Muscle layer of colon (tissue), 2 donors: ENCODE results near the gene CDC42EP4.

ENCODE experiments used
- H3K27ac ChIP-seq: one replicate; pipeline ENCODE4 v1.7.0; 2013; ENCODE audit warnings: low read depth, mild to moderate bottlenecking, low read length, moderate library complexity
- H3K27me3 ChIP-seq, 2 donors: one replicate each; pipeline ENCODE4 v1.7.0; 2013; ENCODE audit warnings: low read length in 2 of 2, mild to moderate bottlenecking in 2 of 2; ENCODE audit not compliant: insufficient read depth in 2 of 2, control insufficient read depth in 1 of 2
- H3K36me3 ChIP-seq: one replicate; pipeline ENCODE4 v1.7.0; 2013; ENCODE audit warnings: mild to moderate bottlenecking, low read length; ENCODE audit not compliant: insufficient read depth
- H3K4me1 ChIP-seq: one replicate; pipeline ENCODE4 v1.7.0; 2013; ENCODE audit warnings: mild to moderate bottlenecking, low read length; ENCODE audit not compliant: insufficient read depth
- H3K4me3 ChIP-seq, 2 donors: one replicate each; pipeline ENCODE4 v1.7.0; 2013; ENCODE audit warnings: low read length in 2 of 2, low read depth in 1 of 2, mild to moderate bottlenecking in 1 of 2, moderate library complexity in 1 of 2
- H3K9ac ChIP-seq: one replicate; pipeline ENCODE4 v1.7.0; 2013; ENCODE audit warnings: low read length
- H3K9me3 ChIP-seq: one replicate; pipeline ENCODE4 v1.7.0; 2013; ENCODE audit warnings: mild to moderate bottlenecking, low read length
- donor health status: abdominal sarcoma.
- donor health status: Adenocarcinoma of cecum.

Gene CDC42EP4

GRCh38 chr17:73331060-73331459 is 19.3 kb upstream of the CDC42EP4 start:
- Histone ChIP-seq H3K36me3 (no peaks in the 10 kb centered on the region), H3K27ac (no peak overlapping the region), H3K27me3 (no peaks in the 10 kb centered on the region), H3K4me1 (no peaks in the 10 kb centered on the region), H3K4me3 (no peak overlapping the region), H3K9ac (no peak overlapping the region), H3K9me3 (no peaks in the 10 kb centered on the region)

GRCh38 chr17:73327676-73328075 is 15.9 kb upstream of the CDC42EP4 start:
- Histone ChIP-seq H3K36me3 (no peaks in the 10 kb centered on the region), H3K27ac (no peak overlapping the region), H3K9me3 (no peaks in the 10 kb centered on the region), H3K27me3 (no peaks in the 10 kb centered on the region), H3K9ac (no peak overlapping the region), H3K4me1 (no peaks in the 10 kb centered on the region), H3K4me3 (no peak overlapping the region)

- Histone ChIP-seq H3K27ac (no peak overlapping the region), H3K27me3 (no peaks in the 10 kb centered on the region), H3K36me3 (no peaks in the 10 kb centered on the region), H3K9ac (no peak overlapping the region), H3K4me3 (no peak overlapping the region), H3K4me1 (no peaks in the 10 kb centered on the region), H3K9me3 (no peaks in the 10 kb centered on the region)
Measured at GRCh38 chr17:73325527-73325842, 13.7 kb upstream of the CDC42EP4 start.

- Histone ChIP-seq H3K27me3 (no peaks in the 10 kb centered on the region), H3K27ac (no peak overlapping the region)
Measured at GRCh38 chr17:73324711-73325526, 13.1 kb upstream of the CDC42EP4 start.

GRCh38 chr17:73324160-73324475 is 12.3 kb upstream of the CDC42EP4 start:
- Histone ChIP-seq H3K4me3 (no peak overlapping the region), H3K27ac (no peak overlapping the region), H3K4me1 (no peaks in the 10 kb centered on the region)

More at GRCh38 chr17:73324711-73325526, 13.1 kb upstream of the CDC42EP4 start:
- Histone ChIP-seq H3K4me1 (no peaks in the 10 kb centered on the region), H3K4me3 (no peak overlapping the region), H3K36me3 (no peaks in the 10 kb centered on the region), H3K9me3 (no peaks in the 10 kb centered on the region), H3K9ac (no peak overlapping the region)

GRCh38 chr17:73323409-73324159 is 11.8 kb upstream of the CDC42EP4 start:
- Histone ChIP-seq H3K36me3 (no peaks in the 10 kb centered on the region), H3K27ac (no peak overlapping the region), H3K4me1 (no peaks in the 10 kb centered on the region), H3K27me3 (no peaks in the 10 kb centered on the region), H3K4me3 (no peak overlapping the region), H3K9ac (no peak overlapping the region), H3K9me3 (no peaks in the 10 kb centered on the region)

More at GRCh38 chr17:73324160-73324475, 12.3 kb upstream of the CDC42EP4 start:
- H3K9me3 ChIP-seq = no peaks in the 10 kb centered on the region
- H3K36me3 ChIP-seq = no peaks in the 10 kb centered on the region
- no peaks in the 10 kb centered on the region for H3K27me3 ChIP-seq
- H3K9ac ChIP-seq = no peak overlapping the region

GRCh38 chr17:73320601-73321264 is 8.9 kb upstream of the CDC42EP4 start:
- Histone ChIP-seq H3K4me3 (no peak overlapping the region), H3K9me3 (no peaks in the 10 kb centered on the region), H3K9ac (no peak overlapping the region), H3K27ac (no peak overlapping the region), H3K27me3 (no peaks in the 10 kb centered on the region), H3K36me3 (no peaks in the 10 kb centered on the region), H3K4me1 (peaks cover 15% of the 10 kb centered on the region)

GRCh38 chr17:73319766-73320165 is 8.0 kb upstream of the CDC42EP4 start:
- Histone ChIP-seq H3K9ac (no peak overlapping the region), H3K9me3 (no peaks in the 10 kb centered on the region), H3K4me3 (no peak overlapping the region), H3K4me1 (peaks cover 15% of the 10 kb centered on the region), H3K27ac (no peak overlapping the region), H3K27me3 (no peaks in the 10 kb centered on the region), H3K36me3 (no peaks in the 10 kb centered on the region)

- Histone ChIP-seq H3K4me1 (peaks cover 15% of the 10 kb centered on the region), H3K9me3 (no peaks in the 10 kb centered on the region), H3K27ac (no peak overlapping the region), H3K27me3 (no peaks in the 10 kb centered on the region), H3K4me3 (no peak overlapping the region), H3K36me3 (no peaks in the 10 kb centered on the region), H3K9ac (no peak overlapping the region)
Measured at GRCh38 chr17:73318836-73319235, 7.0 kb upstream of the CDC42EP4 start.

- H3K27ac ChIP-seq = no peak overlapping the region
- no peaks in the 10 kb centered on the region for H3K27me3 ChIP-seq
- peaks cover 15% of the 10 kb centered on the region for H3K4me1 ChIP-seq
- H3K9ac ChIP-seq = no peak overlapping the region
- H3K36me3 ChIP-seq = no peaks in the 10 kb centered on the region
- H3K9me3 ChIP-seq = no peaks in the 10 kb centered on the region
- no peak overlapping the region for H3K4me3 ChIP-seq
Measured at GRCh38 chr17:73318427-73318813, 6.6 kb upstream of the CDC42EP4 start.

GRCh38 chr17:73317513-73318426 is 6.0 kb upstream of the CDC42EP4 start:
- Histone ChIP-seq H3K27ac (no peak overlapping the region), H3K27me3 (no peaks in the 10 kb centered on the region), H3K36me3 (no peaks in the 10 kb centered on the region), H3K4me3 (no peak overlapping the region), H3K9me3 (no peaks in the 10 kb centered on the region), H3K9ac (no peak overlapping the region), H3K4me1 (peaks cover 15% of the 10 kb centered on the region)
